Measurements from ENCODE around the gene LBR.
"Not testable (repeated sequence)": the region's sequence is repeated elsewhere in the genome, so short reads cannot be mapped to it uniquely, and the experiment has no call there.

Gene LBR

DNA sequence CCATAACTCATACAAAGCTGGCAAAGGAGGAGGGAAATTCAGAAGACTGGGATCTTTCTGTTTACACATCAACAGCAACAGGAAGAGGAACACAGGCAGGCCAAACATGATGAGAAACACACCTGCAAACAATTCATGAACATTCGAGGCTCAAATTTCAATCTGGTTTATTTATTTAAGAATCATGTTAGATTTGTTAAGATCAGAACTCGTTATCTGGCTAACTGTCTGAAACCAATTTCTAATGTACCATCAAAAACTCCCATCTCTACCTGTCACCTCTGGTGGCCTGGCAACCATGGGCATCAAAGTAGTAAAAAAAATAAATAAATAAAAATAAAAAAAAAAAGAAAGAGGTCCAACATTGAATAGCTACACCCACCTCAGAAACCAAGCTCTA is 9.8 kb downstream of the LBR start:
- peak; percentile 30 for DNase-seq

DNA sequence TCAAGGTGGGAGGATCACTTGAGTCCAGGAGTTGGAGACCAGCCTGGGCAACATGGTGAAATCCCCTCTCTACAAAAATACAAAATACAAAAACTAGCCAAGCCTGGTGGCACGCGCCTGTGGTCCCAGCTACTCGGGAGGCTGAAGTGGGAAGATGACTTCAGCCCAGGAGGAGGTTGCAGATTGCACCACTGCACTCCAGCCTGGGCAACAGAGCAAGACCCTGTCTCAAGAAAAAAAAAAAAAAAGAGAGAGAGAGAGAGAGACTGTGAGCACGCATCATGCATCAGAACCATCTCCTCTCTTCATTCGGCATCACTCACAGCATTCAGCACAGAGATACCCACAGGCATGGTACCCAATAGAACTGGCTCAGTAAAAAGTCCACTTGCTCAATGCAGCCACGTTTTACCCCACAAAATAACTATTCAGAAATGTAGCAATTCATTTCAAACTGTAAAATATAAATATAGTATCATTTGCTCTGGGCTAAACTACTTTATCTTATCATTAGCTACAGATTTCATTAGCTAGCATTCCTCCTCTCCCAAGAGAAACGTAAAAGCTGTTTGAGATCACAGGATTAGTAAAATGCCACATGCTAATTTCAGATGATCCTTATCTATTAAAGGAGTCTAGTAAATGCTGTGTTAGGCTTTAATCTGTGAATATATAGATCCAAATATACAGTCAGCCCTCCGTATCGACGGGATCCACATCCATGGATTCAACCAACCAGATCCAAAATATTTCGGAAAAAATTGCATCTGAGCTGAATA is 11.7 kb downstream of the LBR start:
- no peak for DNase-seq

DNA sequence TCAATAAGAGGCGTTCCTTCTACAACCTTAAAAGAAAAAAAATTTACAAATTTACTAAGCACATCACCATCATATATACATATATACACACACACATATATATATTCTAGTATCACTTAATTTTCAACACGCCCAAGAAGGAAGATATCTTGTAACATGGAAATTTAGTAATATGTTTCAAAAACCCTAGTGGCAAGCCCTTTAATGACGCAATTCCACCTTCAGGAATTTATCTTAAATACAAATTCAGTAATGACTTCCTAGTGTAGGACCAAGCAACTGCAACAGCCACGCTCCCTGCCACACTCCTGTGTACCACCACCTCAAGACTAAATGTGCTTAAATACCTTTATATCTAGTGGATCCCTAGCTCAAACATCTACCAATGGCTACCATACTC is 12.5 kb downstream of the LBR start:
- DNase-seq, result no peak

DNA sequence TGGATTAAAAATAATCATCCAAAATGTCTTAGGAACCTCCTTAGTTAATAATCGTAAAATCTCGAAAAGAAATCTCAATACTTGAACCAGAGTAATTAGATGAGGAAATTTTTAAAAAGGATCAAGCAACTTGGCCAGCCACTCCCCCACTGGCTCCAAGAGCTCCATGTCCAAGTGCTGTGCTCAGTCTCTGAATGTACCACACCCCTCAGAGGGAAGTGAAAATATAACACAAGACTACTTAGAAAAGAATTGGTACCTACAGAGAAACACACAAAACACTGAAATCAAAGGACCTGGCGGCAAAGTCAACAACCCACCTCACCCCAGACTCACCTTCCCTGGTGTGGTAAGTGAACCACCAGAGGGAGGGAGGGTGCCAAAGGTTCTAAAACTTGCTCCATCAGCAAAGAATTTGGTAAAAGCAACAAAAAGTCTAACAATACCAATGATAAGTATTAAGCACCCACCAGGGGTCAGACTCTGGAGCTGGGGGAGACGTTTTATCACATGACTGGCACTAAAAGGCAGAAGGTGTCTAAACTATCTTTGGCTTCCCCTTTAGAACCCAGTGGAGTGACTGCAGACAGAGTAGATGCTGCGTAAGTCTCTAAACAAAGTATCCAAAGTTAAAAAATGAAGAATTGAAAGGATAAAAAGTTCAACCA is 14.0 kb downstream of the LBR start:
- DNase-seq, result no peak

DNA sequence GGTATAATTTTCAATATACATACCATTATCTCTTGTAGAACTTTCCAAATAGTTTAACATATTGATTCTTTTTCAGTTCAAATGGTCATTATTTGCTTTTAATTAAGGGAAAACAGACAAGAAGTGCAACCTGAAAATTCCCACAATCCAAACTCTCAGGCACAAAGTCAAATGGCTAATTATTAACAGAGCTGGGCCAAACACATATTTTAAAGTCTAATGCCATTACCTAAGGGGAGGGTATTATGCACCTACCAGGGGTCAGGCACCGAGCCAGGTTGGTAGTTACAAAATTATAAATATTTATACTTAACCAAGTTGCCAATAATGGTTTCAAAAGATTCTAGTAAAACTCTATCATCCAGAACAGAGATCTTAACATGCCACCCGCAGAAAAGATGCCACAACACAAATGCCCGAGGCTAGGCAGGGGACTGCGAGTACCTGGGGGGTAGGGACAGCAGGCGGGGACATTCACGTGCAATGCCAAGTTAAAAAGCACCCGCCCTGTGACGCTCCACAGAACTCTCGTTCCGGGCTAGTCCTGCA is 15.0 kb downstream of the LBR start:
- no peak for DNase-seq

DNA sequence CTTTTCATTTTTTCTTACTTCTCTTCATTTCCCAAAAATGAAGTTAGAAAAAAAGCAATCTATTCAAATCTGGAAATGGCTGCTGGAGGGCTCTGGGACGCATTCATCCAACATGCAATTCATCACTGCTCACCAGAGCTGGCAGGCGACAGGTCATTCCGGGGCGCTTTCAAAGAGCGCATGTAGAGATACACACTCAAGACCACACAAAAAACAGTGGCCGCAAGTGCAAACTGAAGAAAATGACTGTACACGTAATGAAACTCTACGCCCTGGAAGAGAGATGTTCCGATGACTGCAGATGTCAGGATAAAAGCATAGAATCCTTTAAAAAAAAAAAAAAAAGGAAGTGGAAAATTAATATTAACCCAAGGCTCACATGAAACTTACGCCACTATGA is 15.5 kb downstream of the LBR start:
- DNase-seq, result no peak

DNA sequence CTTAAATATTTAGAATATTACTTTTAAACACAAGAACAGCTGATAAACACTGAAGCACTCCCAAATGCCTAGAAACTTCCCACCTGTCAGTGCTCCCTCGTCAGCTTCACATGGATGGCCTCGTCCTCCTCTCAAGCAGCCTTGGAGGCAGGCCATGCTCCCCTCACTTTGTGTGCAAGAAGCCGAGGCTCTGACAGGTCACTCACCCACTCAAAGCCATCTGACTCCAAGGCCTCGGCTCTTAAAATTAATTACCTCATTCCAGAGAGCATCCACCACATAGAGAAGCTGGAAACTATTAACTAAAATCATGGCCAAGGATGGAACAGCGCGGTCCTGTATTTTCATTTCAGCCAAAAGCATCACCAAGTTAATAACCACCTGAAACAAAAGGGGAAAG is 17.8 kb downstream of the LBR start:
- no peak for DNase-seq

DNA sequence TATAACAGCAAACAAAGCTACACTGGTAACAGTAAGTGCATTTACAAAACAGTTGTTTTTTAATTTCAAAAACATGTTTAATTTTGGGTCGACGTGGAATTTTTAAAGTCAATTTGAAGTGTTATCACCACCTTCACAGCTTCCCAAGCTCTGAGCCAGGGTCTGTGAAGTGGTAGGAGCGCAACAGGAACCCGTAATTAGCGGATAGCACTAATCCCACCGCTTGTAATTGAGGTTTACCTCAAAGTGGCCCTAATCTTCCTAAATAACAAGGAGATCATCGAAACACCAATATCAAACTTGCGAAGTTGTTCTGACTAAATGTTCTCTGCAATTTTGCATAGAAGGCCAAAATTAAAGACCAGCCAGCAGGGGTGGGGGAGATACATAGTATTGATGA is 18.8 kb downstream of the LBR start:
- no peak for DNase-seq

DNA sequence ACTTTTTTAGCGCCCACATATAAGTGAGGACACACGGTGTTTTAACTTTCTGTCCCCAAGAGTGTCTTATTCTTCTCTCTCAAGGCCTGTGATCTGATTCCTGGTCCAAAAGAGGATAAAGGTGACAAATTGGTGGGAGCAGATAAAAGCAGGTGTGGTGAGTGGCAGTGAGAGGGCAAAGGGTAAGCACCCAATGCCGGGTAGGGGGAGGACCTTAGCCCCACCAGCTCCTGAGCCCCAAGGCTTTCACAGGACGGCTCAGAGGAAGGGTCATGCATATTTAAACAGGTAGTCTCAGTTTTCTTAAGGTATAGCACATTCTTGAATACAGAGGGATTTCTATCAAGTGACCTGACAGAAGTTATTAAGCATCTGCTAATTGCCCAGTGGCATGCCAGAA is 19.6 kb downstream of the LBR start:
- DNase-seq, result no peak

DNA sequence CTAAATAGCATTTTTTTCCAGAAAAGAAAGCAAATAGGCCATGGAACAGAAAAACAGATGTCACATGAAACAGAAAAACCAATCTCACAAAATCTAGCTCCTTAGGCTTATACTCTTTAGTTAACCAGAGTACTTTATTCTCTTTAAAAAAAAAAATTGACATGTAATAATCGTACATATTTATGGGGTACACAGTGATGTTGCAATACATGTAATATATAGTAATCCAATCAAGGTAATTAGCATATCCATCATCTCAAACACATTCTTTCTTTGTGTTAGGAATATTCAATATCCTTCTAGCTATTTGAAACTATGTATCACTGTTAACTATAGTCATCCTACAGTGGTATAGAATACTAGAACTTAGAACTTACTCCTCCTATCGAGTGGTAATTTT is 20.1 kb downstream of the LBR start:
- DNase-seq, result no peak

DNA sequence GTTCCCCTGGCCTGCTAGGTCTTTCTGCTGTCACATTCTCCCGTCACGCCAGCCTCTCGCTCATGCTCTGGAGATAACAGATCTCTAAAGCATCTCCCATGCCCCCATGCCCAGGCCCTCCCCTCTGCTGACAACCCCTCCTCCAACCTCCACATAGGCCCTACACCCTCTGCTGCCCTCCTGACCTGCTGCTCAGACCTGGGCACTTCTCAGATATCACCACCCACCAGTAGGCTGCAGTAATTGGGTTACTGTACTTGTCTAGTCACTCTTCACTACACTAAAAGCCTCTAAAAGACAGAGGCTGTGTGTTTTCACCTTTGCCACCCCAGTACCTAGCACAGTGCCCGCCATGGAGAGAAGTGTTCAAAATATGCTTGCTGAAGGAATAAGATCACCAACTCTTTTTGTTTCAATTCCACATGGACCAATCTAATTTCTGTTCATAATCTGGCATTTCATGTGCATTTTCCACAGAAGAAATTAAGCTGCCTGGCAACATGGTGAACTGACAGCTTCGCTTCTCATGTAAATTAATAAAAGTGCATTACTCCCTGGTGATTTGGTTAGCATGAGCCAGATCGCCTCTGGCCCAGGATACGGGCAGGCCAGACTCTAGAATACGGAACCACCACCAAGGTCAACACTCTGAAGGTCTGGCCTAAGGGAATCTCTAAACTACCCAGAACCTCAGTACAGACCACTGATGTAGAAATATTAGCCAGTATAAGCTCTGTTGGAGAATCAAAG is 20.7 kb downstream of the LBR start:
- no peak for DNase-seq

DNA sequence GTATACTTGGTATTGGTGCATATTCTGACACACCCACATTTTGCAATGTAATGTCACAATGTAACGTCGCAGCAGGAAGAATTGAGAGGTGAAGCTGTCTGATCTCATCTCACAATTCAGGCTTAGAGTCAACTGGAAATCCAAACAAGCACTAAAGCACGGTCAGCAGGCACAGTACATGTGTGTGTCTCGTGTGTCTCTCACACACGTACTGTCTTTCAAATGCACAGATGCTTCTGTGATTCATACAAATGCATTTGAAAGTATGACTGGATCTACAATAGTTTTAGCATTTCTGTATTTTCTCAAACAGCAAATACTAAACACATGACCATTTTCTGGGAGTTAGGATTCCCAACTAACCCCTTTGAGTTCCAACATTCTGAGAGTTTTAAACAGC is 26.9 kb downstream of the LBR start:
- no peak for DNase-seq

DNA sequence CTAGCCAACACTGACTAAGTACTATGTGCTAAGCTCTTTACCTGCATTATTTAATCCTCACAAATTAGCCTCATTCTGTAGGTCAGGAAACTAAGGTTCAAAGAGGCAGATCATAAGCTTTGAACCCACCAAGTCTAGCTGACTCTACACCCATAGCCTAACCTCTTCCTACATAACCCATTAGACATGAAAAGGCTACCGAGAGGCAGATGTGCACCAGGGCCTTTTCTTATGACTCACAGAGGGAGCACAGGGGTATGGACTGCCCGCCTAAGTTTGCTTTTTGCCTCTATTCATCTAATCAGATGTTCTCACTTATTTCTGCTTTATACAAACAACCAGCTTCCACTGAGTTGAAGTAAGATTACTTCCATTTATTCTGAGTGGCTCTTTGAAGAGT is 31.5 kb downstream of the LBR start:
- no peak for DNase-seq

DNA sequence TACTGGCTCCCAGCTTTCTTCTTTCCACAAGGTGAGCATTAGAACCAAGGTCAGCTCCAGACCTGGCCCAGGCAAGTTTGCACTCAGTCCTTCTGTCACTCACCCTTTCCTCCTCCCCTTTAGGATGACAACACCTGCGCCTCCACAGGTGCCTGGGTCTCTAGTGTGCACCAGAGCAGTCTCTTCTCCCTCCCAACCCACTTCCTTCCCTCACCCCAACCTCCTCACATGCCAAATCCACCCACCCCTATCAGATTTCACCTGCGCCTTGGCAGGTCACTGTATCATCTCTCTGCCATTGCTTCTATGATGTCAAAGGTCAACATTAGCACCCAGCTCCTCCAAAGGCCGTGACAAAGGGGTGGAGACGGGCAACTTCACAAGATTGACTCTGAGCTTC is 38.0 kb downstream of the LBR start:
- DNase-seq, result no peak

DNA sequence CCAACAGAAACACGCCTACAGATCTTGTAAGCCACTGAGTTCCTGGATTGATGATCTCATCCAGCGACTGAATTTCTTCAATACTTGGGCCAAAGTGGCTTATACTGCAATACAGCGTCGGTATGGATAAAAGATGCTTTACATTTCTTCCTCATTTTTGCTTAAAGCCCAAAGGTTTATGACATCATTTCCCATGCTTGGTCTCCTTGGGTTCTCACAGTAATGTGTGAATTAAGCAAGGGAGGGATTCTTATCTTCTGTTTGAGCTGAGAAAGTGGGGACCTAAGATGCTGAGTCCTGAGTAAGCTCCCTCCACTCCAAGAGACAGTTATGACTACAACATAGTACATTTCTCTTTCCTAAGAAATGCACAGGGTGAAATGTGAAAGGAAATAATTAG is 39.5 kb downstream of the LBR start:
- no peak for DNase-seq

DNA sequence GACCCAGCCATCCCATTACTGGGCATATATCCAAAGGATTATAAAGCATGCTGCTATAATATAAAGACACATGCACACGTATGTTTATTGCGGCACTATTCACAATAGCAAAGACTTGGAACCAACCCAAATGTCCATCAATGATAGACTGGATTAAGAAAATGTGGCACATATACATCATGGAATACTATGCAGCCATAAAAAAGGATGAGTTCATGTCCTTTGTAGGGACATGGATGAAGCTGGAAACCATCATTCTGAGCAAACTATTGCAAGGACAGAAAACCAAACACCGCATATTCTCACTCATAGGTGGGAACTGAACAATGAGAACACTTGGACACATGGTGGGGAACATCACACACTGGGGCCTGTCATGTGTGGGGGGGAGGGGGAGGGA is 41.0 kb downstream of the LBR start:
- not testable (repeated sequence) for DNase-seq

DNA sequence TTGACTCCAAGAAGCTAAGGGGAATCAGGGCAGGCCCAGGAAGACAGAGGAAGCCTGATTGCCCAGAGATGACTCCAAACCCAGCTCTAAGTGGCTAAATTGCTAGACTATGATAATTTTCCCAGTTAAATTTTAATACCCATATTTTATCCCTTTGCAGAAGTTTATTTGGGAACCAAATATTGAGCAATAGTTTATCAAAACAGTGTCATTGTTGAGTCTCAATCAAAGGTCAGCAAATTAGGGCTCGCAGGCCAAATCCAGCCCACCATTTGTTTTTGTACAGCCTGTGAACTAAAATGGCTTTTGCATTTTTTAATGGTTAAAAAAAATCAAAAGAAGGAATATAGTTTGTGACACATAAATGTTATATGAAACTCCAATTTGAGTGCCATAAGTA is 47.1 kb downstream of the LBR start:
- no peak for DNase-seq

DNA sequence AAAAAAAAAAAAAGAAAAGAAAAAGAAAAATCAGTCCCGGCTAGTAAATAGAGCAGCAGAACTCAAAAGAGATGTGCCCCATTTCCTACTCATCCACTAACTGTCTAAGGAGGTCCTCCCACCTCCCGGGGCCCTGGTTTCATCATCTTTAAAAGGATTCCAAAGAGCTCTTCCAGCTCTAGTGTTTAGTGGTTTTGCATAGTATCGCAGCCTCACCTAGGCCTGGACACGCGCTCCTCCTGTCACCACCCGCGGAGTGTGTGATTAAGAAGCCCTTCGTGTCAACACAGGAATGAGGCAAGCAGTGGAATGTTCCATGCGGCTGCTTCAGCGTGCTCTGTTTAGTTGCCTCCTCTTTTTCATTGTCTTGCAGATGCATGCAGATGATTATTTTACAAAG is 49.0 kb downstream of the LBR start:
- no peak for DNase-seq

DNA sequence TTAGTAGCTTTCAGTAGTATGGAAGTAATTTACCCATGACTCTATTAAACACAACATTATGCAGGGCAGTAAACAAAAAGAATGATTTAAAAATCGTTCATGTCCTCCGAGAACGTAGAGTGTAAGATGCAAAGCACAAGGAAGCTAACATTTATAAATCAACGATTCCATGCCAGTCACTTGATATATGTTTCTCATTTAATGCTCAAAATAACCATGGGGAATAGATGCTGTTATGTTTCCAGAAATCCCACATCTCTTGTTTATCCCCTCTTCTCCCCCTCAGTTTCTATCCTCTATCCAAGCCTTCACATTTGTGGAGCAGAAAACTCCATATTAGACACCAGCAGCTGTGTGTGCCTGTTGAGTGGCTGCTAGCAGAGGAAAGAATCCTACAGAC is 52.8 kb downstream of the LBR start:
- no peak for DNase-seq

DNA sequence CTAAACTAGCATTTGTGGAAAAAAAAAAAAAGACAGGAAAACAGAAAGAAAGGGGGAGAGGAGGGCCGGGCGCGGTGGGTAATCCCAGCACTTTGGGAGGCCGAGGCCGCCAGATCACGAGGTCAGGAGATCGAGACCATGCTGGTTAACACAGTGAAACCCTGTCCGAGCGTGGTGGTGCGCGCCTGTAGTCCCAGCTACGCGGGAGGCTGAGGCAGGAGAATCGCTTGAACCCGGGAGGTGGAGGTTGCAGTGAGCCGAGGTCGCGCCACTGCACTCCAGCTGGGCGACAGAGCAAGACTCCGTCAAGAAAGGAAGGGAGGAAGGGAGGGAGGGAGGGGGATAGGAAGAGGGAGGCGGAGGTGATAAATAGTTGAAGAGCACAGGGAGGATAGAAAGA is 54.7 kb downstream of the LBR start:
- DNase-seq, result no peak

DNA sequence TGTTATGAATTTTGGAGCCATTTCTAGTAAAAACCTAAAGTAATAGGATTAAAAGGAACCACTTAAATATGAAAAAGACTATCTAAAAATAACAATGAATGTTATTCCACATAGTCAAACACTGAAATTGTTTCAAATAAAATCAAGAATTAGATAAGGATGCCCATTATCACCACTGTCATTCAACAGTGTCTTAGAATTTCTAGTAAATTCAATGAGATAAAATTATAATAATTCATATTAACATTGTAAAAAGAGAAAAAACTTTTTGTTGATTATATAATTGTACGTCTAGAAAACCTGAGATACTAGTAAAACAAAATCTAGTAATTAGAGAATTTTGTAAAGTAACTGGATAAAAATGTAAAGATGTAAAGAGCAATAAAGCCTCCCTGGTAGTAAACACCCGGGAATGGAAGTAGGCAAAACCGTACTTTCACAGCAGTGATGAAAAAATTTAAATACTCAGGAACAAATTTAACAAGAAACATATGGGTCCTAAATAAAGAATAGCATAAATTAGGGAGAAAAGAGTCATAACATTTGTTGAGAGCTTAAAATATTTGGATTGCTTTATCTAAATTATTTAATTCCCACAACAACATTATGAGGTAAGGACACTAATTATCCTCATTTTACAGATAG is 56.4 kb downstream of the LBR start:
- DNase-seq, result no peak

DNA sequence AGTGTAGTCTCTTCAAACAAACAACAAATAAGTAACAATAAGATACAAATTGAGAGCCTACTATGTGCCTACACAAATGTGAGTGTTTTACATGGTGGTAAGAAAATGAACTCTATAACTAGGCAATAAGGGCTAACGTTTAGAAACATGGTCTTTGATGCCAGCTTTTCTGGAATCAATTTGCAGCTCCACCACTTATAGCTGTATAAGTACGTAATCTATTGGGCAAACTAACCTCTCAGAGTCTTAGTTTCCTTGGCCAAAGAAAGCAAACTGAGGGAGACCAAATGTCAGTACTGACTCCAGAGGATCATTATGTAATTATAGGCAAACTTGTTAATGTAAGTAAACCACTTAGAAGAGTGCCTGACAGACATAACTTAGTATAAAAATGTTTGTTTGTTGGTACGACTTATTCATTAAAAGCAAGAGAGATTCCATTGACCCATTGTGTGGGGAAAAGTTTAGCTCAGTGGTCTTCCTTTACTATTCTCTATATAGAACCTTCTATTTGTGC is 59.7 kb downstream of the LBR start:
- DNase-seq, result no peak

DNA sequence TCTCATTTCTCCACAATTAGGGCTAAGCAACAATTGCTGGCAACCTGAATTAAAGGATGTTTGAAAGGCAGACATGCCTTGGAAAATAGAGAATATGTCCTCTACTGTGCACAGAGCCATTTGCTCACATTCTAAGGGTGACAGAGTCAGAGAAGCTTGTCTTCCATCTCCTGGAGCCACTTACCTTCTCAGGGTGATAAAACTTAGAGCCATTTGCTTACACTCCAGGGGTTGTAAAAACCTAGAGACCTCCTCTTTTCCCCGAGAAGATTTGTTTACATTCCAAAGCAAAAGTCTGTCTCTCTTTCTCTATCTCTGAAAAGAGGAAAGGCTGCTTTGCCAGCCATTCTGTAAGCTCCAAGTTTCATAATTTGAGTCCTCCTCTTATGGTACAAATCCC is 61.3 kb downstream of the LBR start:
- no peak for DNase-seq

Measured in NCI-H510A treated with DMSO at 0.1 percent for 48 hours (cell line).